GM19238 (cell line): Measurements from ENCODE around the gene ARCN1.
"Not testable (repeated sequence)": the region's sequence is repeated elsewhere in the genome, so short reads cannot be mapped to it uniquely, and the experiment has no call there.

Experiments used
- DNase-seq: peaks from one replicate; pipeline ENCODE4 v3.0.0; 2011; ENCODE audit warnings: low spot score; ENCODE audit not compliant: insufficient read length

ARCN1 gene

GRCh38 chr11:118544010-118544646 is 28.1 kb upstream of the ARCN1 start:
- no peak for DNase-seq

- no peak for DNase-seq
Measured at GRCh38 chr11:118544647-118545010, 27.6 kb upstream of the ARCN1 start.

GRCh38 chr11:118545533-118545932 is 26.7 kb upstream of the ARCN1 start:
- DNase-seq = no peak

- no peak for DNase-seq
Measured at GRCh38 chr11:118547132-118547531, 25.1 kb upstream of the ARCN1 start.

GRCh38 chr11:118552341-118552740 is 19.9 kb upstream of the ARCN1 start:
- no peak for DNase-seq

GRCh38 chr11:118560806-118561205 is 11.4 kb upstream of the ARCN1 start:
- no peak for DNase-seq

- DNase-seq = no peak
Measured at GRCh38 chr11:118565051-118565450, 7.2 kb upstream of the ARCN1 start.

DNA sequence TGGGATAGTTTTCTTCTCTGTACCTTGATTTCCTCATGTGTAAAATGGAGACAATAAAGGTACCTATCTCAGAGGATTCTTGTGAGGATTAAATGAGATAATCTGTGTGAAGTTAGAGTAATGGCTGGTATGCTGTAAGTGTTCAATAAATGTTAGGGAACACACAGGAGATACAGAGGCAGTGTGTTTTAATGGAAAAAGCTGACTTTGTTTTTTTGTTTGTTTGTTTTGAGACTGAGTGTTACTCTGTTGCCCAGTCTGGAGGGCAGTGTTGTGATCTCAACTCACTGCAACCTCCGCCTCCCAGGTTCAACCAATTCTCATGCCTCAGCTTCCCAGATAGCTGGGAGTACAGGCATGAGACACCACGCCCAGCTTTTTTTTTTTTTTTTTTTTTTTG is 2.5 kb upstream of the ARCN1 start:
- DNase-seq = no peak

DNA sequence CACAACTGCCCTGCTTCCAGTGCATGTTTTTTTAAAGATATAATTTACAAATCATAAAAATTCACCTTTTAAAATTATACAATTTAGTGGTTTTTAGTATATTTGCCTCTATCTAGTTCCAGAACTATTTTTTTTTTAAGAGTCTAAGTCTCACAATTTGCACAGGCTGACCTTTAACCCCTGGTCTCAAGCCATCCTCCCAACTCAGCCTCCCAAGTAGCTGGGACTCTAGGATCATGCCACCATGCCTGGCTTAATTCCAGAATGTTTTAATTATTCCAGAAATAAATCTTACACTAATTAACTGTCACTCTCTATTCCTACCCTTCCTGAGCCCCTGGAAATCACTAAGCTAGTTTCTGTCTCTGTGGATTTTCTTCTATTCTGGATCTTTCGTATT is 1.4 kb upstream of the ARCN1 start:
- DNase-seq = no peak

- not testable (repeated sequence) for DNase-seq
Measured at GRCh38 chr11:118571701-118572060, 528 bp upstream of the ARCN1 start.

GRCh38 chr11:118572981-118573550 is 857 bp downstream of the ARCN1 start:
- DNase-seq = peak; percentile 8

DNA sequence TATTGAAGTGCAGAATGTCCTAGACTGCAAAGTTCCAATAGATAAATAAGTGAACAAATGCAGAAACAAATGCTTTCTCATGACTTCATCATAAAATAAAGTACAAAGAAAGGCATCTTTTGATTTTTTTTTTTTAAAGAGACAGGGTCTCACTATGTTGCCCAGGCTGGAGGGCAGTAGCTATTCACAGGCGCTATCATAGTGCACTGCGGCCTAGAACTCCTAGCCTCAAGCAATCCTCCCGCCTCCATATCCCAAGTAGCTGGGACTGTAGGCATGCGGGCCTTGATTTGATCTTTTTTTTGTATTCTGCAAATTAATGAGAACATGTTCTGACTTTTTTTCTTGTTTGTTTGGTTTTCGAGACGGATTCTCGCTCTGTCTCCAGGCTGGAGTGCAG is 2.4 kb downstream of the ARCN1 start:
- DNase-seq = no peak

DNA sequence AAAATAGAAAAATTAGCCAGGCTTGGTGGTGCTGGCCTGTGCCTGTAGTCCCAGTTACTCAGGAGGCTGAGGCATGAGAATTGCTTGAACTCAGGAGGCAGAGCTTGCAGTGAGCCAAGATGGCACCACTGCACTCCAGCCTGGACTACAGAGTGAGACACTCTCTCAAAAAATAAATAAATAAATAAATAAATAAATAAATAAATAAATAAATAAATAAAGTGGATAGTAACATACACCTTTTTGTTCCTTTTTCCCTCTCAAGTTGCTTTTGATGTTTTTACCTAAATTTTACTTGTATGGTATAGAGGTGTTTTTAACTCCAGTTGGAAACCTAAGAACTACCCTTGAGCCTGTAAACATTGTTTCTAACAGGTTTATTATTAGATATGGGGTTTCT is 5.8 kb downstream of the ARCN1 start:
- DNase-seq = not testable (repeated sequence)

DNA sequence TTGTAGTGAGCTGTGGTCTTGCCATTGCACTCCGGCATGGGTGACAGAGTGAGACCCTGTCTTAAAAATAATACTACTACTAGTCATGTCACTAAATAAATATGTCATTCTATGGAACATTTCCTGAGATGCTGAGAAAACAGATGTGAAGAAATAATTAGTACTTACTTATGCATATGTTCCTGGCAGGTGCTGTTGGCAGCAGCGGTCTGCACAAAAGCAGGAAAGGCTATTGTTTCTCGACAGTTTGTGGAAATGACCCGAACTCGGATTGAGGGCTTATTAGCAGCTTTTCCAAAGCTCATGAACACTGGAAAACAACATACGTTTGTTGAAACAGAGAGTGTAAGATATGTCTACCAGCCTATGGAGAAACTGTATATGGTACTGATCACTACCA is 8.8 kb downstream of the ARCN1 start:
- DNase-seq = no peak

DNA sequence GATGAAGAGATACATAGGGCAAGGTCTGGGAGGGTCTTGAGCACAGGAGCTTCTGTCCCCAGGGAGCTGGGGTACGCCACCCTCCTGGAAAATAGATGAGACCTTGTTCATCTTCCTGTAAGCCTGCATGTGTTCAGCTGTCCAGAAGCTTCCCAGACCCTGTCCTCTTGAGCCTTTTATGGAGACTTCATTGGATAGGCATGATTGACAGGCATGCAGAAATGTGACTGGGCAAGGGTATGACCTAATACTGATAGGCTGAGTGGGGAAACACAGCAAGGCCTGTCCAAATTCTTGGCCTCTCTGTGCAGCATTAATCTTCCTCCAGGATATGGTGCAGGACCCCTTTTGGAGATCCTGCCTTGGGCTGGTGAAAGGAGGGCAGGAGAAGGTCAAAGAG is 15.7 kb downstream of the ARCN1 start:
- DNase-seq = no peak

- DNase-seq = no peak
Measured at GRCh38 chr11:118592616-118593367, 20.6 kb downstream of the ARCN1 start.

DNA sequence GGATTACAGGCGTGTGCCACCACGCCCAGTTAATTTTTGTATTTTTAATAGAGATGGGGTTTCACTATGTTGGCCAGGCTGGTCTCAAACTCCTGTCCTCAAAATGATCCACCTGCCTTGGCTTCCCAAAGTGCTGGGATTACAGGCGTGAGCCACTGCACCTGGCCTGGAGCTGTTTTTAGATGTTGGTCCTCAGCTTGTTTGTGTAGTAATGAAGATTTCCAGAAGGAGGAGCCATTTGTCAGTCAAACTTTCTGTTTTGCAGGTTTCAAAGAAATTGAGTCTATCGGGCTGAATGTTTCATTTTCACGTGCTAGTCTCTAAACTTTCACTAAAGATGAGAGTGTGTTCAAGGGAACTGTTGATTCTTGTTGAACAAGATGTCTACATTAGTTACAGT is 22.8 kb downstream of the ARCN1 start:
- DNase-seq = not testable (repeated sequence)

DNA sequence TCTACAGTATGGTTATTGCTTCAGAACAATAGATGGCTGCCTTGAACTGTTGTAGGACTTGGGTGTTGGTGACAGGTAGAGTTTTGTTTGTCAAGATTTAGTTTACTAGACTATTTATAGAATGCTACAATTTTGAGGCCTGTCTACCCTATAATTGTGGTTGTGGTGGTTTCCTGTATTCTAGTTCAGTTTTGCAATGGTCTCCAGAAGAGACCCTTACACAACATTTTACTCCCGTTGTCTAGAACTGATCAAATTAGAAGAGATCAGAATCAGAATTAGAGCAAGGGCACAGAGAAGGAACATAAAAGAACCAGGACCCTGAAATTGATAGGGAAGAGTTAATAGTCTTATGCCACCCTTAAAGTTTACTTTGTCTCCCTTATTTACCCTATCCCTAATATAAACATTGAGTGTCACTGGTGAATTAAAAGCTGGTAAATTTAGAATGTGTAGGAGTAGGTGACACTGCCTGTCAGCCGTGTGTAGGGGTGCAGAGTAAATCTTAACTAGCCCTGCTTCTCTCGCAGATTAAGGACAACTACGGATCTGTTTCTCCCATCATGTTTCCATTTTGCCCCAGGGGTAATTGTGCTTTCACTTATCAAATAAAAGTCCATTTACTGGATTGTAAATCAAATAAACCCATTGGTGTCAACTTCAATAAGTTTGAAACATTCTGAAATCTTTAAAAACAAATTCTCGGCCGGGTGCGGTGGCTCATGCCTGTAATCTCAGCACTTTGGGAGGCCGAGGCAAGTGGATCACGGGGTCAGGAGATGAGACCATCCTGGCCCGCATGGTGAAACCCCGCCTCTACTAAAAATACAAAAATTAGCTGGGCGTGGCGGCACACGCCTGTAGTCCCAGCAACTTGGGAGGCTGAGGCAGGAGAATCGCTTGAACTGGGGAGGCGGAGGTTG is 24.3 kb downstream of the ARCN1 start:
- DNase-seq = no peak

DNA sequence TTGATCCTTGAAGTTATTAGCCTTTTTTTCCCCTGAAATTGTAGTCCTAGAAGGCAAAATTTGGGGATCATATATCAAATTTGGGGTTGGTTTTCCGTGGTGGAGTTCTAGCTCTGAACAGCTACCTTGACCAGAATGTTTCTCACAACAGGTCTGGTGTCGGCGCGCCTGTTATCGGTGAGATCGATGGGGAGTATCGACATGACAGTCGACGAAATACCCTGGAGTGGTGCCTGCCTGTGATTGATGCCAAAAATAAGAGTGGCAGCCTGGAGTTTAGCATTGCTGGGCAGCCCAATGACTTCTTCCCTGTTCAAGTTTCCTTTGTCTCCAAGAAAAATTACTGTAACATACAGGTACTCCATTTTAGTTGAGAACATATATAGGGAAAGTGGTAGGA is 25.3 kb downstream of the ARCN1 start:
- DNase-seq = no peak

DNA sequence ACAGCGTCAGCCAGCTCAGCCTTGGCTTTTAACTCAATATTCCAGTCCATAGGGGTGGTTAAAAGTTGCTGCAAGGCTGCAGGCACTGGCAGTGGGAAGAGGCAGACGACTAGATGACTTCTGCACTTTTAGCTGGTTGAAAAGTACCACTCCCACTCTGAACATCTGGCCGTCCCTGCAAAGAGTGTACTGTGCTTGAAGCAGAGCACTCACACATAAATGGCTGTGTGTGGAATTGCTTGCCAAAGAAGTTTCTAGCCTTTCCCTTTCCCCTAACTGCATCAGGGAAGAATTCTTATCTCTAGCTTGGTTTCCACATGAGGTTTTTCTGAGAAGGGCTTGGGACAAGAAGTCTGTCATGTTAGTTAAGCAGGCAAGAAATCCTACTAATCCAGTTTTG is 30.1 kb downstream of the ARCN1 start:
- DNase-seq = no peak

DNA sequence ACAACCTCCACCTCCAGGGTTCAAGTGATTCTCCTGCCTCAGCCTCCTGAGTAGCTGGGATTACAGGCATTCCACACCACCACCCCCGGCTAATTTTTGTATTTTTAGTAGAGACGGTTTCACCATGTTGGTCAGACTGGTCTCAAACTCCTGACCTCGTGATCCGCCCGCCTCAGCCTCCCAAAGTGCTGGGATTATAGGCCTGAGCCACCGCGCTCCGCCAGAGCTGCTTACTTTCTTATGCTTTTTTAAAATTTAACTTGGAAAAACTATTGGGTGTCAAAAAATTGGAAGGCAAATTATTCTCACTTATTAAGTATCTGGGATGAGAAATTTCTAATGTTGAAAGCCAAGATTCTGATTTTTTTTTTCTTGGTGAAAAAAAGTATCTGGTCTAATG is 31.5 kb downstream of the ARCN1 start:
- not testable (repeated sequence) for DNase-seq

GRCh38 chr11:118604566-118604965 is 32.4 kb downstream of the ARCN1 start:
- no peak for DNase-seq
